GM12891 (cell line): ENCODE data around the gene SOX12.

Source experiments
- POLR2A ChIP-seq: IDR thresholded peaks from 2 replicates; pipeline ENCODE4 v1.6.1; 2011; ENCODE audit warnings: low read depth, low read length, control low read depth
- POLR2AphosphoS5 ChIP-seq: IDR thresholded peaks from 2 replicates; pipeline ENCODE4 v1.6.1; 2011; ENCODE audit warnings: low read depth, low read length, control low read depth
- TAF1 ChIP-seq: IDR thresholded peaks from 2 replicates; pipeline ENCODE4 v1.6.1; 2011; ENCODE audit warnings: low read depth, low read length, control low read depth

GRCh38 chr20:370977-371754 lies 45.8 kb downstream of the SOX12 start:
- TF ChIP-seq POLR2A (no peak), TAF1 (no peak), POLR2AphosphoS5 (no peak)
